K562 (cell line): ENCODE data around the gene ASIC3. TPM values are rescaled to one million over a fixed set of nuclear protein-coding genes. Genes with fewer than 3 reads are reported as not detected.

ENCODE experiments used
- HIVEP1 ChIP-seq: fragments of 250-450 bp; sonication (Bioruptor Pico); IDR thresholded peaks from 2 replicates; pipeline ENCODE4 v1.4.0; 2020; ENCODE audit warnings: mild to moderate bottlenecking
- HNRNPL ChIP-seq: fragments of 200-400 bp; formaldehyde crosslinking; IDR thresholded peaks from 2 replicates; pipeline ENCODE4 v1.6.1; 2017; ENCODE audit warnings: low read depth, mild to moderate bottlenecking, low read length
- POLR2G ChIP-seq: fragments of 200-400 bp; formaldehyde crosslinking; IDR thresholded peaks from 2 replicates; pipeline ENCODE4 v1.6.1; 2017; ENCODE audit warnings: low read depth, mild to moderate bottlenecking, antibody characterized with exemption, low read length, moderate library complexity
- polyA plus RNA-seq, 8 experiments: library from polyadenylated mRNA; depleted of rRNA in 4 of 8; stranded (reverse) in 5 of 8; unstranded in 3 of 8; fragments of >200 nt; fragmentation: Nextera tagmentation in 2 of 8; fragmentation: Illumina TruSeq in 1 of 8; extraction: Ambion mirVana in 2 of 8; extraction: Trizol in 1 of 8; gene quantifications; 2 replicates each; pipeline versions ENCODE4 v1.2.1 to v1.2.3, GENCODE V29; 2011 to 2014; ENCODE audit warnings: inconsistent platforms in 1 of 8, missing spikeins in 1 of 8
- total RNA-seq, 7 experiments: library from RNA; depleted of rRNA in 6 of 7; stranded (reverse); fragments of >200 nt in 6 of 7; fragmentation: Illumina TruSeq in 2 of 7; extraction: Trizol in 2 of 7; gene quantifications; 2 replicates each; pipeline versions ENCODE4 v1.2.1 to v1.2.3, GENCODE V29; 2011 to 2021; ENCODE audit warnings: low replicate concordance in 1 of 7
- TF ChIP-seq, protein P1 (sequence below): sonication (generic); formaldehyde crosslinking; IDR thresholded peaks from 2 replicates; pipeline ENCODE4 v1.8.1; 2023; ENCODE audit warnings: missing genetic modification reagents, mild to moderate bottlenecking, borderline replicate concordance
- TF ChIP-seq, protein P2 (sequence below), 2 experiments: fragments of 450-650 bp; formaldehyde crosslinking in 1 of 2; IDR thresholded peaks; 2 replicates each; pipeline versions ENCODE4 v1.4.0 to v1.6.1; 2014 to 2020; ENCODE audit warnings: mild to moderate bottlenecking in 2 of 2, borderline replicate concordance in 1 of 2, low read depth in 1 of 2
- TF ChIP-seq, protein P3 (sequence below): fragments of 250-450 bp; sonication (Bioruptor Pico); IDR thresholded peaks from 2 replicates; pipeline ENCODE4 v1.8.0; 2022; ENCODE audit warnings: inconsistent platforms
- TF ChIP-seq, protein P4 (sequence below): conservative IDR thresholded peaks from 2 replicates; pipeline ENCODE4 v1.6.1; 2011; ENCODE audit warnings: low read depth, mild to moderate bottlenecking, low read length; ENCODE audit not compliant: control insufficient read depth

ASIC3 gene
- total and polyA plus RNA-seq, 9 of the 15 experiments (the other 6 are each of a cell fraction or from before 2014, with no cell fraction given), result 0.11 to 5.0 (median 0.87) TPM

DNA sequence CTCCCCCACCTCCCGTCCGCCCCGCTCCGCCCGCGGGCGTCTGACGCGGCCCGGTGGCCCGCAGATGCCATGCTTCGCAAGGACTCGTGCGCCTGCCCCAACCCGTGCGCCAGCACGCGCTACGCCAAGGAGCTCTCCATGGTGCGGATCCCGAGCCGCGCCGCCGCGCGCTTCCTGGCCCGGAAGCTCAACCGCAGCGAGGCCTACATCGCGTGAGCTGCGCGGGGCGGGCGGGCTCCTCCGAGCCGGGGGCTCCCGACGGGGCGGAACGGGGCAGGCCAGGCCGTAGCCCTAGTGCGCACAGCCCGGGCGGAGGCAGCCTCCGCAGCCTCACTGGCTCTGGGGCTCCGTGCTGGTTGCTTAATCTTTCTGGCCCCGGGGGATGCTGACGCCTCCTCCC, 2.8 kb downstream of the ASIC3 start (continued):
- TF ChIP-seq, protein P1, sequence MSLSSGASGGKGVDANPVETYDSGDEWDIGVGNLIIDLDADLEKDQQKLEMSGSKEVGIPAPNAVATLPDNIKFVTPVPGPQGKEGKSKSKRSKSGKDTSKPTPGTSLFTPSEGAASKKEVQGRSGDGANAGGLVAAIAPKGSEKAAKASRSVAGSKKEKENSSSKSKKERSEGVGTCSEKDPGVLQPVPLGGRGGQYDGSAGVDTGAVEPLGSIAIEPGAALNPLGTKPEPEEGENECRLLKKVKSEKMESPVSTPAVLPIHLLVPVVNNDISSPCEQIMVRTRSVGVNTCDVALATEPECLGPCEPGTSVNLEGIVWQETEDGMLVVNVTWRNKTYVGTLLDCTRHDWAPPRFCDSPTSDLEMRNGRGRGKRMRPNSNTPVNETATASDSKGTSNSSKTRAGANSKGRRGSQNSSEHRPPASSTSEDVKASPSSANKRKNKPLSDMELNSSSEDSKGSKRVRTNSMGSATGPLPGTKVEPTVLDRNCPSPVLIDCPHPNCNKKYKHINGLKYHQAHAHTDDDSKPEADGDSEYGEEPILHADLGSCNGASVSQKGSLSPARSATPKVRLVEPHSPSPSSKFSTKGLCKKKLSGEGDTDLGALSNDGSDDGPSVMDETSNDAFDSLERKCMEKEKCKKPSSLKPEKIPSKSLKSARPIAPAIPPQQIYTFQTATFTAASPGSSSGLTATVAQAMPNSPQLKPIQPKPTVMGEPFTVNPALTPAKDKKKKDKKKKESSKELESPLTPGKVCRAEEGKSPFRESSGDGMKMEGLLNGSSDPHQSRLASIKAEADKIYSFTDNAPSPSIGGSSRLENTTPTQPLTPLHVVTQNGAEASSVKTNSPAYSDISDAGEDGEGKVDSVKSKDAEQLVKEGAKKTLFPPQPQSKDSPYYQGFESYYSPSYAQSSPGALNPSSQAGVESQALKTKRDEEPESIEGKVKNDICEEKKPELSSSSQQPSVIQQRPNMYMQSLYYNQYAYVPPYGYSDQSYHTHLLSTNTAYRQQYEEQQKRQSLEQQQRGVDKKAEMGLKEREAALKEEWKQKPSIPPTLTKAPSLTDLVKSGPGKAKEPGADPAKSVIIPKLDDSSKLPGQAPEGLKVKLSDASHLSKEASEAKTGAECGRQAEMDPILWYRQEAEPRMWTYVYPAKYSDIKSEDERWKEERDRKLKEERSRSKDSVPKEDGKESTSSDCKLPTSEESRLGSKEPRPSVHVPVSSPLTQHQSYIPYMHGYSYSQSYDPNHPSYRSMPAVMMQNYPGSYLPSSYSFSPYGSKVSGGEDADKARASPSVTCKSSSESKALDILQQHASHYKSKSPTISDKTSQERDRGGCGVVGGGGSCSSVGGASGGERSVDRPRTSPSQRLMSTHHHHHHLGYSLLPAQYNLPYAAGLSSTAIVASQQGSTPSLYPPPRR (CRISPR knock-in tag), result no peak
- peak; percentile 56 for TF ChIP-seq POLR2G
- TF ChIP-seq, protein P2, sequence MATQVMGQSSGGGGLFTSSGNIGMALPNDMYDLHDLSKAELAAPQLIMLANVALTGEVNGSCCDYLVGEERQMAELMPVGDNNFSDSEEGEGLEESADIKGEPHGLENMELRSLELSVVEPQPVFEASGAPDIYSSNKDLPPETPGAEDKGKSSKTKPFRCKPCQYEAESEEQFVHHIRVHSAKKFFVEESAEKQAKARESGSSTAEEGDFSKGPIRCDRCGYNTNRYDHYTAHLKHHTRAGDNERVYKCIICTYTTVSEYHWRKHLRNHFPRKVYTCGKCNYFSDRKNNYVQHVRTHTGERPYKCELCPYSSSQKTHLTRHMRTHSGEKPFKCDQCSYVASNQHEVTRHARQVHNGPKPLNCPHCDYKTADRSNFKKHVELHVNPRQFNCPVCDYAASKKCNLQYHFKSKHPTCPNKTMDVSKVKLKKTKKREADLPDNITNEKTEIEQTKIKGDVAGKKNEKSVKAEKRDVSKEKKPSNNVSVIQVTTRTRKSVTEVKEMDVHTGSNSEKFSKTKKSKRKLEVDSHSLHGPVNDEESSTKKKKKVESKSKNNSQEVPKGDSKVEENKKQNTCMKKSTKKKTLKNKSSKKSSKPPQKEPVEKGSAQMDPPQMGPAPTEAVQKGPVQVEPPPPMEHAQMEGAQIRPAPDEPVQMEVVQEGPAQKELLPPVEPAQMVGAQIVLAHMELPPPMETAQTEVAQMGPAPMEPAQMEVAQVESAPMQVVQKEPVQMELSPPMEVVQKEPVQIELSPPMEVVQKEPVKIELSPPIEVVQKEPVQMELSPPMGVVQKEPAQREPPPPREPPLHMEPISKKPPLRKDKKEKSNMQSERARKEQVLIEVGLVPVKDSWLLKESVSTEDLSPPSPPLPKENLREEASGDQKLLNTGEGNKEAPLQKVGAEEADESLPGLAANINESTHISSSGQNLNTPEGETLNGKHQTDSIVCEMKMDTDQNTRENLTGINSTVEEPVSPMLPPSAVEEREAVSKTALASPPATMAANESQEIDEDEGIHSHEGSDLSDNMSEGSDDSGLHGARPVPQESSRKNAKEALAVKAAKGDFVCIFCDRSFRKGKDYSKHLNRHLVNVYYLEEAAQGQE (IDR thresholded peaks at IDR 0.05; ENCODE audit: borderline replicate concordance), result peak; percentile 51
- TF ChIP-seq, protein P2 (CRISPR knock-in tag; IDR thresholded peaks at IDR 0.05; ENCODE audit: low read depth), result no peak
- TF ChIP-seq, protein P3, sequence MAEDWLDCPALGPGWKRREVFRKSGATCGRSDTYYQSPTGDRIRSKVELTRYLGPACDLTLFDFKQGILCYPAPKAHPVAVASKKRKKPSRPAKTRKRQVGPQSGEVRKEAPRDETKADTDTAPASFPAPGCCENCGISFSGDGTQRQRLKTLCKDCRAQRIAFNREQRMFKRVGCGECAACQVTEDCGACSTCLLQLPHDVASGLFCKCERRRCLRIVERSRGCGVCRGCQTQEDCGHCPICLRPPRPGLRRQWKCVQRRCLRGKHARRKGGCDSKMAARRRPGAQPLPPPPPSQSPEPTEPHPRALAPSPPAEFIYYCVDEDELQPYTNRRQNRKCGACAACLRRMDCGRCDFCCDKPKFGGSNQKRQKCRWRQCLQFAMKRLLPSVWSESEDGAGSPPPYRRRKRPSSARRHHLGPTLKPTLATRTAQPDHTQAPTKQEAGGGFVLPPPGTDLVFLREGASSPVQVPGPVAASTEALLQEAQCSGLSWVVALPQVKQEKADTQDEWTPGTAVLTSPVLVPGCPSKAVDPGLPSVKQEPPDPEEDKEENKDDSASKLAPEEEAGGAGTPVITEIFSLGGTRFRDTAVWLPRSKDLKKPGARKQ (CRISPR knock-in tag), result no peak
- peak; percentile 55; the same call in 1 of the 2 replicates for TF ChIP-seq HNRNPL
- TF ChIP-seq, protein P4, sequence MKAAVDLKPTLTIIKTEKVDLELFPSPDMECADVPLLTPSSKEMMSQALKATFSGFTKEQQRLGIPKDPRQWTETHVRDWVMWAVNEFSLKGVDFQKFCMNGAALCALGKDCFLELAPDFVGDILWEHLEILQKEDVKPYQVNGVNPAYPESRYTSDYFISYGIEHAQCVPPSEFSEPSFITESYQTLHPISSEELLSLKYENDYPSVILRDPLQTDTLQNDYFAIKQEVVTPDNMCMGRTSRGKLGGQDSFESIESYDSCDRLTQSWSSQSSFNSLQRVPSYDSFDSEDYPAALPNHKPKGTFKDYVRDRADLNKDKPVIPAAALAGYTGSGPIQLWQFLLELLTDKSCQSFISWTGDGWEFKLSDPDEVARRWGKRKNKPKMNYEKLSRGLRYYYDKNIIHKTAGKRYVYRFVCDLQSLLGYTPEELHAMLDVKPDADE, result no peak
- TF ChIP-seq HIVEP1 (CRISPR knock-in tag), result no peak
- TF ChIP-seq, all 486 proteins: peak for 5
